HEK293 (cell line): ENCODE measurements around the gene SYNJ2.

Source experiments
- GLI4 ChIP-seq: fragments of 450-650 bp; formaldehyde crosslinking; IDR thresholded peaks from 2 replicates; pipeline ENCODE4 v1.5.1; 2016; ENCODE audit warnings: missing biosample characterization, missing genetic modification characterization
- KLF10 ChIP-seq: fragments of 450-650 bp; IDR thresholded peaks from 2 replicates; pipeline ENCODE4 v1.5.1; 2018; ENCODE audit warnings: missing biosample characterization, mild to moderate bottlenecking, missing genetic modification characterization
- OSR2 ChIP-seq: fragments of 450-650 bp; formaldehyde crosslinking; IDR thresholded peaks from 2 replicates; pipeline ENCODE4 v1.5.1; 2016; ENCODE audit warnings: missing biosample characterization, missing genetic modification characterization
- PBX3 ChIP-seq: sonication (generic); formaldehyde crosslinking; IDR thresholded peaks from 2 replicates; pipeline ENCODE4 v1.8.1; 2022; ENCODE audit warnings: mild to moderate bottlenecking, moderate library complexity, missing genetic modification reagents
- REST ChIP-seq: fragments of 450-650 bp; formaldehyde crosslinking; IDR thresholded peaks from 2 replicates; pipeline ENCODE4 v1.5.1; 2016; ENCODE audit warnings: missing biosample characterization, missing genetic modification characterization
- ZFHX2 ChIP-seq: fragments of 450-650 bp; formaldehyde crosslinking; conservative IDR thresholded peaks from 2 replicates; pipeline ENCODE4 v1.5.1; 2016; ENCODE audit warnings: missing biosample characterization, missing genetic modification characterization
- ZNF211 ChIP-seq: fragments of 450-650 bp; formaldehyde crosslinking; IDR thresholded peaks from 2 replicates; pipeline ENCODE4 v1.5.1; 2016; ENCODE audit warnings: low read depth, missing biosample characterization, missing genetic modification characterization
- ZNF280C ChIP-seq: fragments of 450-650 bp; formaldehyde crosslinking; IDR thresholded peaks from 2 replicates; pipeline ENCODE4 v1.5.1; 2016; ENCODE audit warnings: missing biosample characterization, missing genetic modification characterization
- ZNF280D ChIP-seq: fragments of 450-650 bp; formaldehyde crosslinking; IDR thresholded peaks from 2 replicates; pipeline ENCODE4 v1.5.1; 2016; ENCODE audit warnings: missing biosample characterization, missing genetic modification characterization
- ZNF473 ChIP-seq: fragments of 450-650 bp; formaldehyde crosslinking; IDR thresholded peaks from 2 replicates; pipeline ENCODE4 v1.5.1; 2017; ENCODE audit warnings: missing biosample characterization, missing genetic modification characterization
- ZNF548 ChIP-seq: fragments of 450-650 bp; formaldehyde crosslinking; IDR thresholded peaks from 2 replicates; pipeline ENCODE4 v1.5.1; 2016; ENCODE audit warnings: missing biosample characterization, missing genetic modification characterization
- ZNF610 ChIP-seq: fragments of 450-650 bp; formaldehyde crosslinking; IDR thresholded peaks from 2 replicates; pipeline ENCODE4 v1.5.1; 2016; ENCODE audit warnings: missing biosample characterization, missing genetic modification characterization, borderline replicate concordance
- ZNF704 ChIP-seq: fragments of 450-650 bp; formaldehyde crosslinking; IDR thresholded peaks from 2 replicates; pipeline ENCODE4 v1.5.1; 2016; ENCODE audit warnings: missing biosample characterization, missing genetic modification characterization

Gene SYNJ2

GRCh38 chr6:158026054-158026900, 44.6 kb downstream of the SYNJ2 start (continued):
- TF ChIP-seq KLF10 (tag by site-specific recombination) (no peak), ZNF473 (tag by site-specific recombination) (no peak), ZNF704 (tag by site-specific recombination) (no peak), ZNF280C (tag by site-specific recombination) (no peak), REST (tag by site-specific recombination) (no peak; the same call in 1 of the 2 replicates), ZNF280D (tag by site-specific recombination) (peak; percentile 67; the same call in 1 of the 2 replicates), PBX3 (CRISPR knock-in tag) (0 out of 2 replicates have a peak, but pooled peaks have one; percentile 24), ZFHX2 (tag by site-specific recombination) (peak; percentile 41; the same call in 1 of the 2 replicates), ZNF610 (tag by site-specific recombination) (peak; percentile 55; the same call in 1 of the 2 replicates), ZNF211 (tag by site-specific recombination) (no peak), GLI4 (tag by site-specific recombination) (no peak), OSR2 (tag by site-specific recombination) (peak; percentile 77), ZNF548 (tag by site-specific recombination) (no peak)
